SU-DHL-6 (cell line): ENCODE data around the gene SETDB1.

ENCODE experiments used
- H2AFZ ChIP-seq: fragments of 200-600 bp; sonication (generic); 2 replicates; pipeline ENCODE4 v1.6.1; 2014; ENCODE audit warnings: low read depth, mild to moderate bottlenecking, moderate library complexity, mixed read lengths, antibody characterized with exemption, low read length; ENCODE audit not compliant: severe bottlenecking
- H3F3A ChIP-seq: fragments of 200-600 bp; shearing (Covaris generic); 2 replicates; pipeline ENCODE4 v1.6.0; 2016; ENCODE audit warnings: antibody characterized with exemption, mild to moderate bottlenecking; ENCODE audit not compliant: insufficient read depth
- H3K27ac ChIP-seq: fragments of 200-600 bp; sonication (generic); 2 replicates; pipeline ENCODE4 v1.5.1; 2016; ENCODE audit warnings: low read depth, mild to moderate bottlenecking, low read length, moderate library complexity, mixed read lengths
- H3K27me3 ChIP-seq: fragments of 200-600 bp; sonication (generic), shearing (Covaris generic); 2 replicates; pipeline ENCODE4 v1.6.0; 2014; ENCODE audit warnings: mild to moderate bottlenecking, low read length
- H3K36me3 ChIP-seq: fragments of 200-600 bp; sonication (generic); 2 replicates; pipeline ENCODE4 v1.6.1; 2014; ENCODE audit warnings: mild to moderate bottlenecking, low read length, mixed read lengths
- H3K4me2 ChIP-seq: fragments of 300-600, 200-600 bp; shearing (Covaris generic), sonication (generic); 2 replicates; pipeline ENCODE4 v1.6.0; 2014; ENCODE audit warnings: low read length, low read depth, mild to moderate bottlenecking; ENCODE audit not compliant: poor library complexity, severe bottlenecking
- H3K4me3 ChIP-seq: fragments of 200-600 bp; sonication (generic); 2 replicates; pipeline ENCODE4 v1.5.1; 2014; ENCODE audit warnings: antibody characterized with exemption, low read length, mild to moderate bottlenecking, mixed read lengths; ENCODE audit not compliant: insufficient read depth, poor library complexity, severe bottlenecking
- H3K79me2 ChIP-seq: fragments of 200-600 bp; sonication (generic); 2 replicates; pipeline ENCODE4 v1.6.1; 2014; ENCODE audit warnings: mild to moderate bottlenecking, low read length, moderate library complexity; ENCODE audit not compliant: insufficient read depth
- H3K9ac ChIP-seq: fragments of 200-600 bp; sonication (generic); 2 replicates; pipeline ENCODE4 v1.7.0; 2014; ENCODE audit warnings: mild to moderate bottlenecking, low read length
- H3K9me2 ChIP-seq: fragments of 200-600 bp; sonication (generic); replicated peaks from 2 replicates; pipeline ENCODE4 v1.6.1; 2014; ENCODE audit warnings: low read length; ENCODE audit not compliant: insufficient read depth
- H3K9me3 ChIP-seq: fragments of 200-600 bp; sonication (generic); 2 replicates; pipeline ENCODE4 v1.6.1; 2014; ENCODE audit warnings: low read length, mixed read lengths; ENCODE audit not compliant: insufficient read depth
- H4K20me1 ChIP-seq: fragments of 200-600 bp; sonication (generic); 2 replicates; pipeline ENCODE4 v1.6.1; 2014; ENCODE audit warnings: low read depth, mild to moderate bottlenecking, antibody characterized with exemption, low read length, moderate library complexity, mixed read lengths
- EZH2phosphoT487 ChIP-seq: fragments of 200-600 bp; sonication (generic), shearing (Covaris generic); conservative IDR thresholded peaks from 2 replicates; pipeline ENCODE4 v1.6.1; 2018; ENCODE audit warnings: mild to moderate bottlenecking, antibody characterized with exemption, low read length, moderate library complexity, mixed read lengths
- TF ChIP-seq, protein P1 (sequence below): fragments of 200-600 bp; sonication (generic); IDR thresholded peaks from one replicate; pipeline ENCODE4 v1.5.1; 2017; ENCODE audit warnings: antibody characterized with exemption, mild to moderate bottlenecking, low read length, moderate library complexity; ENCODE audit not compliant: insufficient read depth, poor library complexity, severe bottlenecking

The SETDB1 gene

DNA sequence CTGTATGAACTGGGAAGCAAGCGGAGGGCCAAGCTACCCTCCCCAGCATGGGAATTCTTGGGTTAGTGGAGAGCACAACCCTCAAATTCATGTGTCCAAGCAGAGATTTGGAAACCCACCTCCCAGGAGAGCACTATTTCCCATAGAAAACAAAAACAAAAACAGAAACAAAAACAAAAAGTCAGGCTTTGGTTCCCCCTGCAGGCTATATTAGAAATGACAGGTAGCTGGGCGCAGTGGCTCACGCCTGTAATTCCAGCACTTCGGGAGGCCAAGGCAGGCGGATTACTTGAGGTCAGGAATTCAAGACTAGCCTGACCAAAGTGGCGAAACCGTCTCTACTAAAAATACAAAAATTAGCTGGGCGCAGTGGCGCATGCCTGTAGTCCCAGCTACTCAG, 69.7 kb downstream of the SETDB1 start:
- Histone ChIP-seq H3K4me2 (no peak overlapping the region), H2AFZ (no peak overlapping the region)

DNA sequence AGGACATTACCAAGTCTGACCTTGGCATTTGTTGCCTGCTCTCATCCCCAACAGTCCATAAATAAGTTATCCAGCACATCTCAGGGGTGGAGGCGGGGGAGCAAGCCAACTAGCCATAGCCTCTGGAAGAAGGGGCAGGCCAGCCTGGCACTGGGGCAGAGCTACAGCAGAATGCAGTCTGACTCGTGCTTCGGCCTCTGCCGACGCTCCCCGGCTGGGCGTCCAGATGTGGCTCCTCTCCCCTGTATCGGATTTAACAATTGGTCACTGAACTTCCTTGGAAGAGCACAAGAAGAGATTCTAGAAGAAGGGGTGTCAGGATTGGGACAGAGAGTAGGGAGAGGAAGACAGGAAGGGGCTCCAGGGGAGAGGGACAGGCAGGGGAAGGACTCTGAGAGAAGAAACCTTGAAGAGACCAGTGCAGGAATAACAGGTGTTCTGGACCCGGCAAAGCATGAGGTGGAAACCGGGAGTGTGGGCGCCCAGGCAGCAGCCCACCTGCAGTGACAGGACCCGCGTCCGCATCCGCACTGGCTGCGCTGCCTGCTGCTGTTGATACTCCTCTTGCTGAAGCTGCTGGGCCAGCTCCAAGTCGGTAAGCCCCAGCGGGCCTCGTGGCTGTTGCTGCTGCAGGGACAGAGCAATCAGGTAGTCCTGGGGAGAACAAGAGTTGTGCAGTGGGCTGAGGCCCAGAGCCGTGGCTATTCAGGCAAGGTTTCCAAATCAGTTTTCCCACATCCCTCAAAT, 71.1 kb downstream of the SETDB1 start:
- Histone ChIP-seq H3K9ac (no peak overlapping the region), H3K27ac (no peak overlapping the region), H3F3A (no peaks in the 10 kb centered on the region), H2AFZ (no peak overlapping the region), H4K20me1 (no peaks in the 10 kb centered on the region), H3K9me2 (no peaks in the 10 kb centered on the region), H3K36me3 (no peaks in the 10 kb centered on the region), H3K79me2 (no peaks in the 10 kb centered on the region), H3K4me3 (no peak overlapping the region), H3K9me3 (no peaks in the 10 kb centered on the region), H3K27me3 (no peaks in the 10 kb centered on the region), H3K4me2 (no peak overlapping the region)
- TF ChIP-seq, protein P1, sequence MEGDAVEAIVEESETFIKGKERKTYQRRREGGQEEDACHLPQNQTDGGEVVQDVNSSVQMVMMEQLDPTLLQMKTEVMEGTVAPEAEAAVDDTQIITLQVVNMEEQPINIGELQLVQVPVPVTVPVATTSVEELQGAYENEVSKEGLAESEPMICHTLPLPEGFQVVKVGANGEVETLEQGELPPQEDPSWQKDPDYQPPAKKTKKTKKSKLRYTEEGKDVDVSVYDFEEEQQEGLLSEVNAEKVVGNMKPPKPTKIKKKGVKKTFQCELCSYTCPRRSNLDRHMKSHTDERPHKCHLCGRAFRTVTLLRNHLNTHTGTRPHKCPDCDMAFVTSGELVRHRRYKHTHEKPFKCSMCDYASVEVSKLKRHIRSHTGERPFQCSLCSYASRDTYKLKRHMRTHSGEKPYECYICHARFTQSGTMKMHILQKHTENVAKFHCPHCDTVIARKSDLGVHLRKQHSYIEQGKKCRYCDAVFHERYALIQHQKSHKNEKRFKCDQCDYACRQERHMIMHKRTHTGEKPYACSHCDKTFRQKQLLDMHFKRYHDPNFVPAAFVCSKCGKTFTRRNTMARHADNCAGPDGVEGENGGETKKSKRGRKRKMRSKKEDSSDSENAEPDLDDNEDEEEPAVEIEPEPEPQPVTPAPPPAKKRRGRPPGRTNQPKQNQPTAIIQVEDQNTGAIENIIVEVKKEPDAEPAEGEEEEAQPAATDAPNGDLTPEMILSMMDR = no peak
- TF ChIP-seq EZH2phosphoT487 = no peak

More for the DNA sequence above, 69.7 kb downstream of the SETDB1 start:
- no peak overlapping the region for H3K4me3 ChIP-seq
- H3F3A ChIP-seq = no peaks in the 10 kb centered on the region
- no peaks in the 10 kb centered on the region for H3K36me3 ChIP-seq
- no peak for TF ChIP-seq EZH2phosphoT487
- TF ChIP-seq, protein P1 = peak; percentile 54
- H3K9ac ChIP-seq = no peak overlapping the region
- no peaks in the 10 kb centered on the region for H3K9me2 ChIP-seq
- H3K9me3 ChIP-seq = no peaks in the 10 kb centered on the region
- H3K27me3 ChIP-seq = no peaks in the 10 kb centered on the region
- H4K20me1 ChIP-seq = no peaks in the 10 kb centered on the region
- H3K79me2 ChIP-seq = no peaks in the 10 kb centered on the region
- H3K27ac ChIP-seq = no peak overlapping the region

DNA sequence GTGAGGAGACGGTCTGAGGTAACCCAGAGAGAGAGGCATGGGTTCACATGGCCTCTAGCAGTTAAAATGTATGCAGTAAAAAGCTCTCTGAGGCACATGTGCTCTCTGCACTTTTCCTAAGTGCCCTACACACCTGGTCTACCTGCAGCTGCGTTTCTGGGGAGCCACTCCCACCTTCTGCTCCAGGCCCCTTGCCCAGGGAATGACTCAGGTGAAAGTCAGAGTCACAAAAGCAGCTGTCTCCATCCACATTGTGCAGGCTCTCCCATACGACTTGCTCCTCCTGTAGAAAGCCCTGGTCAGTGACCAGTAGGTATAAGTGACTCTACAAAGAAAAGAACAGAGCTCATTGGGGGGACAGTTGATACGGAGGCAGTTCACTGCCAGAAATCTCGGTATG, 71.8 kb downstream of the SETDB1 start:
- no peak overlapping the region for H3K27ac ChIP-seq
- no peak for TF ChIP-seq EZH2phosphoT487
- TF ChIP-seq, protein P1 = no peak
- H3K9ac ChIP-seq = no peak overlapping the region

More for the DNA sequence above, 71.8 kb downstream of the SETDB1 start:
- H3K9me2 ChIP-seq = no peaks in the 10 kb centered on the region
- no peaks in the 10 kb centered on the region for H3K9me3 ChIP-seq
- H3K36me3 ChIP-seq = no peaks in the 10 kb centered on the region
- no peaks in the 10 kb centered on the region for H3F3A ChIP-seq
- no peak overlapping the region for H3K4me2 ChIP-seq
- H2AFZ ChIP-seq = no peak overlapping the region
- no peak overlapping the region for H3K4me3 ChIP-seq
- no peaks in the 10 kb centered on the region for H3K79me2 ChIP-seq
- H4K20me1 ChIP-seq = no peaks in the 10 kb centered on the region
- no peaks in the 10 kb centered on the region for H3K27me3 ChIP-seq
